Measurements from ENCODE around the gene FBXW8. TPM values are rescaled to one million over a fixed set of nuclear protein-coding genes. Genes with fewer than 3 reads are reported as not detected.

The FBXW8 gene
- total and polyA plus RNA-seq, 2 donors (not counting 3 experiments of a cell fraction or from before 2014, with no cell fraction given): 15.4 TPM

DNA sequence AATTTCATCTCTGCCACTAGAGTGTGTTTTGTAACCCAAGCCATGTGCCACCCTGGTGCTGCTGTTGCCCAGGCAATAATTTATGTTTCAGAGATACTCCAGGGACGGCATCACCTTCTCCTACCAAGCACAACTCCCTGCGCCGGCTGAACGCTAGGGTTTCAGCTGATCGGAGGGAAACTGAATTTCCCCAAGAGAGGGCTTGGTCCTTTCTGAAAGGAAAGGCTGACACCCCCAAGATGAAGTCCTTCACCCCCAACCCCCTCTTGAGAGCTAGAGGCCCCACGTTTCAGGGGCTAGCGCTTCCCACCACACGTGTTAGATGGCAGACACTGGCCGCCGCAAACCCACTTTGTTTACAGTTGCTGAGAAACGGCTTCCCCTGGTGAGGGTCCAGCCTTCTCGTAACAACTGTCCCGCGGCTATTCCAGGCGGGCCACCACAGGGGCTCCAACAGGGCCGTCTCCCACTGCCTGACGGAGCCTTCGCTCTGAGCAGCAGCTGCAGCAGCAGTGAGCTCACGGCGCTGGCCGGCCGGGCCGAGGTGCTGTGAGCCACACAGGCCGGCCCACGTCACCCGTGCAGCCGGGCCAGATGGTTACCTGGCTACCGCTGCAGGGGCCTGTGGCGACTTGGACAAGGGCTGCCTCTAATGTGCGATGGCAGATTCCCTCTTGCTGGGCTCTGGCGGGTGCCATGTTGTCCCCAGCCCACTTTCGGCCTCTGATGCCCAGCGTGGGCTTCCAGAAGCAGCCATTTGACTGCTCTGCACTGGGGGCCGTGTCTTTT, 122.0 kb downstream of the FBXW8 start:
- no peak for FAIRE-seq
- Histone ChIP-seq H3K4me3 (replicated peaks in 1 of 3; ENCODE audit: insufficient read depth in 1 of 3, low read depth in 1 of 3, low read length in 3 of 3) (no peak overlapping the region), H3K9me1 (replicated peaks; ENCODE audit: control insufficient read depth, extremely low read depth, insufficient read depth, low read length) (no peaks in the 10 kb centered on the region)

DNA sequence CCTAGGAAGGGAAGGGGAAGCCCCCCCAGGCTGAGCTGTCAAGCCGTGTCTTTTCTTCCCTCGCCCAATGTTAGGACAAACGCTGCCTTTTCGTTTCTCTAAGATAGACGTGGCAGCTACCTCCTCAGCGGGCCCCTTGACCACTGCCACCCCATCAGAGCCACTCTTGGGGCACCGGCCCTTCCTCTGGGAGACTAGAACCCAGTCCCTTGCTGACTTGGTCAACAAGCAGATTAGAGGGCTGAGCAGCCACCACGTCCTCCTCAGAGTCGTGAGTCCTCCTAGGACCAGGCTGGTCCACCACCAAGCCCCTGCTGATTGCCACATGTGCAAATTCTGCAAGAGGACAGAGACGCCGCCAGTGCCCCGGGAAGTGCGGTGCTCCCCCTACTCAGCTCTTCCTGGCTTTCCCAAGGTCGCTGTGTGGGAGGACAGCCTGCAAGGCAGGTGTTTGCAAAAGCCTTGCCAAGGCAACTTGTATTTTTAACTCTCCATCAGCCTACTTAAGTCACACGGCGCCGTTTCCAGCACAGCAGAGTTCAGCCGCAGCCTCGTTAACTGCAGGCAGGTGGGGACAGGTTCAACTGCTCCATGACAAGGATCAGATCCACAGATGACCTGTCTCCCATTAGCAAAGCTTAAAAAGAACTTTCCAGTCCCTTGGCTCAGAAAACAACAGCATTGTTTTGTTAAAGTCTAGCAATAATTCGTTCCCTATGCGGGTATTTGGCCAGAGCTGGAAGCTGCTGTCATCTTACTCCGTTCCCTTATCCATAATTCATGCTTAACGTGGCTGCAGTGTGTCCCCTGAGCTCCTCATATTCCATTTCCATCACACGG, 122.9 kb downstream of the FBXW8 start:
- ChIA-PET CTCF (no interaction called here), POLR2A (no interaction called here)
- Histone ChIP-seq H3K9ac (replicated peaks; ENCODE audit: extremely low read depth, insufficient read depth, low read length) (no peak overlapping the region), H3K9me1 (replicated peaks; ENCODE audit: control insufficient read depth, extremely low read depth, insufficient read depth, low read length) (no peaks in the 10 kb centered on the region), H3K27ac (ENCODE audit: insufficient read depth, low read depth, low read length) (no peak overlapping the region), H3K4me3 (replicated peaks in 1 of 3; ENCODE audit: insufficient read depth in 1 of 3, low read depth in 1 of 3, low read length in 3 of 3) (no peak overlapping the region), H3K4me1 (ENCODE audit: control insufficient read depth, extremely low read depth, insufficient read depth, low read length) (no peaks in the 10 kb centered on the region), H4K20me1 (replicated peaks; ENCODE audit: control insufficient read depth, extremely low read depth, insufficient read depth, low read length) (no peaks in the 10 kb centered on the region), H2AFZ (ENCODE audit: low read depth, low read length) (no peak overlapping the region), H3K9me3 (replicated peaks; ENCODE audit: control insufficient read depth, insufficient read depth, low read length) (no peaks in the 10 kb centered on the region), H3K27me3 (ENCODE audit: control insufficient read depth in 2 of 2, insufficient read depth in 2 of 2, low read length in 2 of 2) (peaks cover 11 to 19% of the 10 kb centered on the region in 2 experiments), H3K4me2 (ENCODE audit: insufficient read depth, low read length) (no peak overlapping the region), H3K79me2 (ENCODE audit: control insufficient read depth, insufficient read depth, low read length) (no peaks in the 10 kb centered on the region), H3K36me3 (ENCODE audit: control insufficient read depth in 2 of 2, extremely low read depth in 1 of 2, insufficient read depth in 2 of 2, low read length in 2 of 2) (no peaks in the 10 kb centered on the region)
- DNase-seq (ENCODE audit: low read depth, low spot score): no peak
- dilution Hi-C loops (cut with MboI; ENCODE audit: extremely low pct_ligation_motif_present, low sequenced_read_pairs): no loop called here
- TF ChIP-seq MYC (IDR thresholded peaks at IDR 0.05; ENCODE audit: low read depth, low read length): no peak
- no peak for TF ChIP-seq EZH2 (IDR thresholded peaks at IDR 0.05; ENCODE audit: borderline replicate concordance, low read depth, low read length, severe bottlenecking)
- TF ChIP-seq JUN (IDR thresholded peaks at IDR 0.05; ENCODE audit: borderline replicate concordance, insufficient read depth, insufficient read length, low read depth): no peak
- TF ChIP-seq, protein P1, sequence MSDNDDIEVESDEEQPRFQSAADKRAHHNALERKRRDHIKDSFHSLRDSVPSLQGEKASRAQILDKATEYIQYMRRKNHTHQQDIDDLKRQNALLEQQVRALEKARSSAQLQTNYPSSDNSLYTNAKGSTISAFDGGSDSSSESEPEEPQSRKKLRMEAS (IDR thresholded peaks at IDR 0.05; ENCODE audit: insufficient read depth, insufficient read length): no peak
- no peak for TF ChIP-seq POLR2A (IDR thresholded peaks at IDR 0.05; ENCODE audit: low read depth, low read length)
- no peak for FAIRE-seq
- BruUV-seq (replicated peaks): no TSS peak
- intact Hi-C loops (cut with micrococcal nuclease): no loop called here

More for the DNA sequence above, 122.0 kb downstream of the FBXW8 start:
- BruUV-seq (replicated peaks): no TSS peak
- TF ChIP-seq POLR2A (IDR thresholded peaks at IDR 0.05; ENCODE audit: low read depth, low read length) (no peak), EZH2 (IDR thresholded peaks at IDR 0.05; ENCODE audit: borderline replicate concordance, low read depth, low read length, severe bottlenecking) (peak; percentile 47), POLR2AphosphoS5 (IDR thresholded peaks at IDR 0.05; ENCODE audit: insufficient read depth, low read depth, low read length) (peak; percentile 15)
- Histone ChIP-seq H3K27ac (ENCODE audit: insufficient read depth, low read depth, low read length) (no peak overlapping the region), H4K20me1 (replicated peaks; ENCODE audit: control insufficient read depth, extremely low read depth, insufficient read depth, low read length) (no peaks in the 10 kb centered on the region), H3K9ac (replicated peaks; ENCODE audit: extremely low read depth, insufficient read depth, low read length) (no peak overlapping the region), H3K9me3 (replicated peaks; ENCODE audit: control insufficient read depth, insufficient read depth, low read length) (no peaks in the 10 kb centered on the region), H3K4me1 (ENCODE audit: control insufficient read depth, extremely low read depth, insufficient read depth, low read length) (no peaks in the 10 kb centered on the region), H2AFZ (ENCODE audit: low read depth, low read length) (no peak overlapping the region), H3K36me3 (ENCODE audit: control insufficient read depth in 2 of 2, extremely low read depth in 1 of 2, insufficient read depth in 2 of 2, low read length in 2 of 2) (peaks cover 0 to 6% of the 10 kb centered on the region in 2 experiments), H3K27me3 (ENCODE audit: control insufficient read depth in 2 of 2, insufficient read depth in 2 of 2, low read length in 2 of 2) (peaks cover 11 to 19% of the 10 kb centered on the region in 2 experiments), H3K4me2 (ENCODE audit: insufficient read depth, low read length) (no peak overlapping the region), H3K79me2 (ENCODE audit: control insufficient read depth, insufficient read depth, low read length) (no peaks in the 10 kb centered on the region)
- DNase-seq (ENCODE audit: low read depth, low spot score): peak; percentile 14
- intact Hi-C loops (cut with micrococcal nuclease): no loop called here
- dilution Hi-C loops (cut with MboI; ENCODE audit: extremely low pct_ligation_motif_present, low sequenced_read_pairs): no loop called here
- CTCF ChIA-PET: no interaction called here
- POLR2A ChIA-PET: no interaction called here

Data from endothelial cell of umbilical vein (primary cell).